ENCODE data around the gene EYS. TPM values are rescaled to one million over a fixed set of nuclear protein-coding genes. Genes with fewer than 3 reads are reported as not detected.

EYS gene
- total and polyA plus RNA-seq, 2 of the 13 experiments (the other 11 are each of a cell fraction or from before 2014, with no cell fraction given) = 0.04 to 0.07 TPM

- Histone ChIP-seq H3K4me1 (ENCODE audit: insufficient read depth, low read length) (peaks cover 51% of the 10 kb centered on the region), H2AFZ (ENCODE audit: low read length) (no peak overlapping the region), H3K27ac (ENCODE audit: extremely low read length, insufficient read depth, low read length) (peak overlapping the region; percentile 20), H3K27me3 (ENCODE audit: control insufficient read depth in 1 of 2, insufficient read depth in 2 of 2, low read length in 2 of 2) (no peaks in the 10 kb centered on the region), H4K20me1 (ENCODE audit: insufficient read depth, low read length) (peaks cover 47% of the 10 kb centered on the region), H3K36me3 (replicated peaks in 1 of 2; ENCODE audit: control insufficient read depth in 1 of 2, insufficient read depth in 2 of 2, low read length in 2 of 2) (peaks cover 5 to 38% of the 10 kb centered on the region in 2 experiments; a peak in 4 of 5 replicates), H3K4me2 (ENCODE audit: low read depth, low read length) (no peak overlapping the region; the same call in 1 of the 2 replicates), H3K4me3 (replicated peaks in 1 of 3; ENCODE audit: insufficient read depth in 1 of 3, low read depth in 2 of 3, low read length in 3 of 3) (no peak overlapping the region), H3K9me3 (ENCODE audit: low read length) (no peaks in the 10 kb centered on the region), H3K79me2 (ENCODE audit: insufficient read depth, low read length) (peaks cover 98% of the 10 kb centered on the region), H3K9ac (ENCODE audit: insufficient read depth, low read depth, low read length) (no peak overlapping the region)
- no peak for TF ChIP-seq REPIN1 (CRISPR knock-in tag; IDR thresholded peaks at IDR 0.05; ENCODE audit: borderline replicate concordance, low read depth)
- no peak for TF ChIP-seq ZNF318 (CRISPR knock-in tag; IDR thresholded peaks at IDR 0.05)
- 0 out of 2 replicates have a peak, but pooled peaks have one; percentile 25 for TF ChIP-seq PRDM15 (CRISPR knock-in tag; IDR thresholded peaks at IDR 0.05)
- TF ChIP-seq MZF1 (CRISPR knock-in tag; IDR thresholded peaks at IDR 0.05; ENCODE audit: borderline replicate concordance) = no peak
- peak; percentile 28 for TF ChIP-seq ZNF18 (CRISPR knock-in tag; IDR thresholded peaks at IDR 0.05; ENCODE audit: insufficient replicate concordance)
- TF ChIP-seq ZSCAN21 (CRISPR knock-in tag; IDR thresholded peaks at IDR 0.05; ENCODE audit: borderline replicate concordance) = no peak
- TF ChIP-seq ASH2L (IDR thresholded peaks at IDR 0.05; ENCODE audit: insufficient read length, low read depth, low read length) = peak; percentile 10
- WGBS (ENCODE audit: low lambda C conversion rate) = 95% methylated on average over 3 of the region's 3 CpGs
- DNase-seq (ENCODE audit: low spot score) (no peak), ATAC-seq (peak; percentile 57), FAIRE-seq (no peak)
- in situ Hi-C loops (cut with HindIII; ENCODE audit: extremely low pct_ligation_motif_present, low pct_unique_long_range_greater_than_20kb) (no loop called here), intact Hi-C loops (cut with micrococcal nuclease; ENCODE audit: unreplicated experiment) (loop anchor here (1.0 to 5.0 kb wide), 3 partner anchors 39 to 1424 kb away; partner anchors contain the start of gene PHF3)
- POLR2A ChIA-PET = interaction anchor here (1.7 kb wide), 1 partner anchor 41 kb away, joined by 8 read pairs; the partner anchor contains the start of gene PHF3
- CTCF ChIA-PET (ENCODE audit: low intra/inter-chr PET ratio, low total read pairs) = no interaction called here
- BruUV-seq (replicated peaks) = no TSS peak
Observed at GRCh38 chr6:63676412-63677114, 2030.5 kb downstream of the EYS start.

Data from HepG2 (cell line).